Liver (tissue), 9 donors: ENCODE data around the gene DISP3. TPM values are rescaled to one million over a fixed set of nuclear protein-coding genes. Genes with fewer than 3 reads are reported as not detected.

Source experiments
- DNase-seq: peaks from one replicate; pipeline ENCODE4 v3.0.0-alpha.2; 2017; ENCODE audit warnings: low spot score
- H3K27ac ChIP-seq, 2 donors: one replicate each; pipeline ENCODE4 v1.7.0; 2013; ENCODE audit warnings: inconsistent platforms in 2 of 2, low read length in 2 of 2, control low read depth in 1 of 2, low read depth in 1 of 2, mild to moderate bottlenecking in 1 of 2
- H3K27me3 ChIP-seq, 4 donors: one replicate each; pipeline versions ENCODE4 v1.6.1 to v1.7.0; 2013; ENCODE audit warnings: low read length in 3 of 4, inconsistent platforms in 1 of 4, mild to moderate bottlenecking in 1 of 4, moderate library complexity in 1 of 4; ENCODE audit not compliant: control insufficient read depth in 4 of 4, insufficient read depth in 4 of 4
- H3K36me3 ChIP-seq, 4 donors: one replicate each; pipeline versions ENCODE4 v1.6.1 to v1.7.0; 2013; ENCODE audit warnings: low read length in 3 of 4, mild to moderate bottlenecking in 3 of 4, low read depth in 1 of 4, moderate library complexity in 1 of 4; ENCODE audit not compliant: control insufficient read depth in 4 of 4, insufficient read depth in 3 of 4
- H3K4me1 ChIP-seq, 4 donors: one replicate each; pipeline versions ENCODE4 v1.6.1 to v1.7.0; 2013; ENCODE audit warnings: low read length in 3 of 4, mild to moderate bottlenecking in 3 of 4, moderate library complexity in 1 of 4; ENCODE audit not compliant: control insufficient read depth in 4 of 4, insufficient read depth in 4 of 4
- H3K4me3 ChIP-seq, 3 donors: one replicate each; pipeline versions ENCODE4 v1.6.1 to v1.7.0; 2013; ENCODE audit warnings: low read length in 3 of 3, control low read depth in 1 of 3, low read depth in 1 of 3, mild to moderate bottlenecking in 1 of 3
- H3K9ac ChIP-seq, 2 donors: one replicate each; pipeline ENCODE4 v1.7.0; 2013; ENCODE audit warnings: low read length in 2 of 2, mild to moderate bottlenecking in 2 of 2, moderate library complexity in 2 of 2, control low read depth in 1 of 2, low read depth in 1 of 2
- H3K9me3 ChIP-seq, 4 donors: one replicate each; pipeline versions ENCODE4 v1.6.1 to v1.7.0; 2013; ENCODE audit warnings: low read length in 3 of 4; ENCODE audit not compliant: control insufficient read depth in 4 of 4
- EGR1 ChIP-seq, 2 donors: IDR thresholded peaks; 2 replicates each; pipeline ENCODE4 v1.6.1; 2016 to 2018; ENCODE audit warnings: antibody characterized with exemption in 2 of 2, low read depth in 2 of 2
- FOXA1 ChIP-seq: IDR thresholded peaks from 2 replicates; pipeline ENCODE4 v1.6.1; 2016; ENCODE audit warnings: antibody characterized with exemption
- FOXA2 ChIP-seq: IDR thresholded peaks from 2 replicates; pipeline ENCODE4 v1.6.1; 2016; ENCODE audit warnings: antibody characterized with exemption
- GABPA ChIP-seq, 2 donors: IDR thresholded peaks in 1 of 2; conservative IDR thresholded peaks in 1 of 2; 2 replicates each; pipeline ENCODE4 v1.6.1; 2016; ENCODE audit warnings: antibody characterized with exemption in 2 of 2, mild to moderate bottlenecking in 1 of 2, moderate library complexity in 1 of 2
- HNF4A ChIP-seq, 2 donors: conservative IDR thresholded peaks; 2 replicates each; pipeline ENCODE4 v1.6.1; 2016; ENCODE audit warnings: antibody characterized with exemption in 2 of 2, mild to moderate bottlenecking in 2 of 2
- HNF4G ChIP-seq: IDR thresholded peaks from 2 replicates; pipeline ENCODE4 v1.6.1; 2016; ENCODE audit warnings: antibody characterized with exemption
- JUND ChIP-seq, 2 donors: IDR thresholded peaks; 2 replicates each; pipeline ENCODE4 v1.6.1; 2016; ENCODE audit warnings: antibody characterized with exemption in 2 of 2
- MAX ChIP-seq: IDR thresholded peaks from 2 replicates; pipeline ENCODE4 v1.6.1; 2016; ENCODE audit warnings: antibody characterized with exemption
- NR2F2 ChIP-seq: IDR thresholded peaks from 2 replicates; pipeline ENCODE4 v1.6.1; 2016; ENCODE audit warnings: antibody characterized with exemption
- RAD21 ChIP-seq, 2 donors: IDR thresholded peaks; 2 replicates each; pipeline ENCODE4 v1.6.1; 2016; ENCODE audit warnings: antibody characterized with exemption in 2 of 2, mild to moderate bottlenecking in 2 of 2
- REST ChIP-seq: IDR thresholded peaks from 2 replicates; pipeline ENCODE4 v1.6.1; 2016; ENCODE audit warnings: antibody characterized with exemption, mild to moderate bottlenecking
- RXRA ChIP-seq, 2 donors: IDR thresholded peaks; 2 replicates each; pipeline ENCODE4 v1.6.1; 2017 to 2018; ENCODE audit warnings: antibody characterized with exemption in 2 of 2, mild to moderate bottlenecking in 1 of 2
- SP1 ChIP-seq: IDR thresholded peaks from 2 replicates; pipeline ENCODE4 v1.6.1; 2018; ENCODE audit warnings: antibody characterized with exemption, mild to moderate bottlenecking
- TAF1 ChIP-seq: conservative IDR thresholded peaks from 2 replicates; pipeline ENCODE4 v1.6.1; 2016; ENCODE audit warnings: antibody characterized with exemption, mild to moderate bottlenecking
- YY1 ChIP-seq: IDR thresholded peaks from 2 replicates; pipeline ENCODE4 v1.6.1; 2016; ENCODE audit warnings: antibody characterized with exemption, mild to moderate bottlenecking
- ZBTB33 ChIP-seq: IDR thresholded peaks from 2 replicates; pipeline ENCODE4 v1.6.1; 2016; ENCODE audit warnings: antibody characterized with exemption
- WGBS: extraction: QIAGEN DNeasy Blood & Tissue Kit; methylation state at CpG from one replicate; pipeline ENCODE4 v1.1.7; 2013; 5-methylcytosine and 5-hydroxymethylcytosine counted together
- polyA plus RNA-seq, 2 donors: library from polyadenylated mRNA; stranded (reverse) in 1 of 2; unstranded in 1 of 2; fragments of 200-250 nt in 1 of 2; fragments of >200 nt in 1 of 2; fragmentation: Nextera tagmentation in 1 of 2; extraction: Ambion mirVana in 1 of 2; gene quantifications; one replicate each; pipeline versions ENCODE4 v1.2.1 to v1.2.3, GENCODE V29; 2013 to 2015
- total RNA-seq, 2 donors: library from RNA; depleted of rRNA; stranded (reverse); fragments of >200 nt; gene quantifications; one replicate each; pipeline ENCODE4 v1.2.3, GENCODE V29; 2014
- TF ChIP-seq, protein P1 (sequence below): fragments of 150-350 bp; IDR thresholded peaks from 2 replicates; pipeline ENCODE4 v1.5.1; 2017; ENCODE audit warnings: improper control_type of control experiment, low read depth, low read length; ENCODE audit not compliant: missing input control
- TF ChIP-seq, protein P2 (sequence below): IDR thresholded peaks from 2 replicates; pipeline ENCODE4 v1.6.1; 2016; ENCODE audit warnings: antibody characterized with exemption
- donor health status: healthy.
- donor health status: healthy.
- donor health status: healthy.
- donor health status: healthy.
- donor health status: healthy.

DISP3 gene
- total and polyA plus RNA-seq, 4 donors, result 0.02 to 0.08 TPM; not detected in 2

GRCh38 chr1:11429935-11430334 is 49.0 kb upstream of the DISP3 start:
- Histone ChIP-seq H3K27ac (no peak overlapping the region), H3K4me3 (no peak overlapping the region), H3K9ac (no peak overlapping the region), H3K9me3 (no peaks in the 10 kb centered on the region), H3K27me3 (peaks cover 0 to 3% (median 0%) of the 10 kb centered on the region in 4 donors), H3K4me1 (no peaks in the 10 kb centered on the region), H3K36me3 (no peaks in the 10 kb centered on the region)
- TF ChIP-seq GABPA (IDR thresholded peaks at IDR 0.05 in 1 of 2, conservative IDR thresholded peaks at IDR 0.05 in 1 of 2) (no peak), JUND (IDR thresholded peaks at IDR 0.05) (no peak), FOXA2 (no peak), HNF4A (conservative IDR thresholded peaks at IDR 0.05) (no peak), YY1 (no peak), HNF4G (no peak), RXRA (IDR thresholded peaks at IDR 0.05) (no peak), TAF1 (no peak), REST (no peak), SP1 (no peak), NR2F2 (no peak), EGR1 (IDR thresholded peaks at IDR 0.05; ENCODE audit: low read depth in 2 of 2) (no peak), MAX (no peak), RAD21 (IDR thresholded peaks at IDR 0.05) (no peak), ZBTB33 (no peak), FOXA1 (no peak)
- TF ChIP-seq, protein P1, sequence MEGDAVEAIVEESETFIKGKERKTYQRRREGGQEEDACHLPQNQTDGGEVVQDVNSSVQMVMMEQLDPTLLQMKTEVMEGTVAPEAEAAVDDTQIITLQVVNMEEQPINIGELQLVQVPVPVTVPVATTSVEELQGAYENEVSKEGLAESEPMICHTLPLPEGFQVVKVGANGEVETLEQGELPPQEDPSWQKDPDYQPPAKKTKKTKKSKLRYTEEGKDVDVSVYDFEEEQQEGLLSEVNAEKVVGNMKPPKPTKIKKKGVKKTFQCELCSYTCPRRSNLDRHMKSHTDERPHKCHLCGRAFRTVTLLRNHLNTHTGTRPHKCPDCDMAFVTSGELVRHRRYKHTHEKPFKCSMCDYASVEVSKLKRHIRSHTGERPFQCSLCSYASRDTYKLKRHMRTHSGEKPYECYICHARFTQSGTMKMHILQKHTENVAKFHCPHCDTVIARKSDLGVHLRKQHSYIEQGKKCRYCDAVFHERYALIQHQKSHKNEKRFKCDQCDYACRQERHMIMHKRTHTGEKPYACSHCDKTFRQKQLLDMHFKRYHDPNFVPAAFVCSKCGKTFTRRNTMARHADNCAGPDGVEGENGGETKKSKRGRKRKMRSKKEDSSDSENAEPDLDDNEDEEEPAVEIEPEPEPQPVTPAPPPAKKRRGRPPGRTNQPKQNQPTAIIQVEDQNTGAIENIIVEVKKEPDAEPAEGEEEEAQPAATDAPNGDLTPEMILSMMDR, result no peak
- no peak for DNase-seq
- WGBS, result 85% methylated on average over 10 of the region's 10 CpGs

DNA sequence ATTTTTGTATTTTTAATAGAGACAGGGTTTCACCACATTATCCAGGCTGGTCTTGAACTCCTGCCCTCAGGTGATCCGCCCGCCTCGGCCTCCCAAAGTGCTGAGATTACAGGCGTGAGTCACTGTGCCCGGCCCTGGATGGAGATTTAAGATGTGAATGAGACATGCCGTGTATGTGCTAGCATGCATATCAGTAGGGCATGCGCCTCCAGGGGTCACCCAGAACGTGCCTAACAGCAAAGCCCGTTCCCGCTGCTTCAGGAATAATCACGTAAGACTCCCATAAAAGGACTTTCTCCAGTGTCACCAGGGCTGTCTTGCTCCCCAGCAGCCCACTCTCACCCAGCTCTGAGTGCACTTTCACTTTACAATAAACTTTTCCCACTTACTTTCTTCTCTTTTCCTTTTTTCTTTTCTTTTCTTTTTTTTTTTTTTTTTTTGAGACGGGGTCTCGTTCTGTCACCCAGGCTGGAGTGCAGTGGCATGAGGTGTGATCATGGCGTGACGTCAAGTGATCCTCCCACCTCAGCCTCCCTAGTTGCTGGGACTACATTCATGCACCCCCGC is 46.9 kb upstream of the DISP3 start:
- no peak overlapping the region for H3K27ac ChIP-seq
- H3K9me3 ChIP-seq, result no peaks in the 10 kb centered on the region
- WGBS, result 82% methylated on average over 16 of the region's 16 CpGs
- no peaks in the 10 kb centered on the region for H3K36me3 ChIP-seq
- peaks cover 0 to 3% (median 0%) of the 10 kb centered on the region in 4 donors for H3K27me3 ChIP-seq
- no peak for DNase-seq
- no peak overlapping the region for H3K4me3 ChIP-seq
- no peaks in the 10 kb centered on the region for H3K4me1 ChIP-seq
- no peak overlapping the region for H3K9ac ChIP-seq
- no peak for TF ChIP-seq EGR1 (IDR thresholded peaks at IDR 0.05; ENCODE audit: low read depth in 2 of 2)
- TF ChIP-seq, protein P1, result no peak
- TF ChIP-seq ZBTB33, result no peak
- TF ChIP-seq, protein P2, sequence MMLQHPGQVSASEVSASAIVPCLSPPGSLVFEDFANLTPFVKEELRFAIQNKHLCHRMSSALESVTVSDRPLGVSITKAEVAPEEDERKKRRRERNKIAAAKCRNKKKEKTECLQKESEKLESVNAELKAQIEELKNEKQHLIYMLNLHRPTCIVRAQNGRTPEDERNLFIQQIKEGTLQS, result no peak
- TF ChIP-seq YY1, result no peak
- TF ChIP-seq RAD21 (IDR thresholded peaks at IDR 0.05), result no peak
- no peak for TF ChIP-seq RXRA (IDR thresholded peaks at IDR 0.05)
